22Rv1 (cell line): ENCODE data around the gene PACC1.
"Not testable (repeated sequence)": the region's sequence is repeated elsewhere in the genome, so short reads cannot be mapped to it uniquely, and the experiment has no call there.

Experiments used
- H3K27ac ChIP-seq: fragments of 450-650 bp; 2 replicates; pipeline ENCODE4 v1.5.1; 2017
- CTCF ChIP-seq: fragments of 450-650 bp; IDR thresholded peaks from 2 replicates; pipeline ENCODE4 v1.5.1; 2017; ENCODE audit warnings: mild to moderate bottlenecking
- ZFX ChIP-seq: fragments of 450-650 bp; IDR thresholded peaks from 2 replicates; pipeline ENCODE4 v1.6.1; 2017; ENCODE audit warnings: antibody characterized with exemption, borderline replicate concordance

The PACC1 gene

GRCh38 chr1:212402666-212403321, 11.9 kb downstream of the PACC1 start:
- TF ChIP-seq ZFX (no peak), CTCF (no peak)
- no peak overlapping the region for H3K27ac ChIP-seq

- TF ChIP-seq CTCF: no peak
- no peak for TF ChIP-seq ZFX
- H3K27ac ChIP-seq: no peak overlapping the region
These were observed 12.7 kb downstream of the PACC1 start for GRCh38 chr1:212401838-212402582.

- TF ChIP-seq ZFX (no peak), CTCF (no peak)
- H3K27ac ChIP-seq: no peak overlapping the region
These were observed 13.6 kb downstream of the PACC1 start for GRCh38 chr1:212401042-212401441.

GRCh38 chr1:212397171-212397570, 17.5 kb downstream of the PACC1 start:
- no peak overlapping the region for H3K27ac ChIP-seq
- TF ChIP-seq ZFX (no peak), CTCF (no peak)

GRCh38 chr1:212396638-212397037, 18.0 kb downstream of the PACC1 start:
- TF ChIP-seq CTCF (no peak), ZFX (no peak)
- H3K27ac ChIP-seq: no peak overlapping the region

GRCh38 chr1:212395678-212396437, 18.8 kb downstream of the PACC1 start:
- not testable (repeated sequence) for H3K27ac ChIP-seq

GRCh38 chr1:212388985-212389716, 25.5 kb downstream of the PACC1 start:
- TF ChIP-seq CTCF (no peak), ZFX (no peak)
- no peak overlapping the region for H3K27ac ChIP-seq
